GM12891 (cell line): Measurements from ENCODE around the gene POLR2E.

Experiments
- DNase-seq: peaks from one replicate; pipeline ENCODE4 v3.0.0; 2011; ENCODE audit warnings: low spot score; ENCODE audit not compliant: insufficient read length
- FAIRE-seq: peaks from 2 replicates; lab custom pipeline; 2011; peaks lifted over from hg19 to GRCh38; lab: Jason Lieb, UNC
- PAX5 ChIP-seq: IDR thresholded peaks from 2 replicates; pipeline ENCODE4 v1.6.1; 2011; ENCODE audit warnings: low read length, moderate library complexity, mild to moderate bottlenecking; ENCODE audit not compliant: insufficient read depth, severe bottlenecking
- POLR2A ChIP-seq: IDR thresholded peaks from 2 replicates; pipeline ENCODE4 v1.6.1; 2011; ENCODE audit warnings: low read depth, low read length, control low read depth
- POLR2AphosphoS5 ChIP-seq: IDR thresholded peaks from 2 replicates; pipeline ENCODE4 v1.6.1; 2011; ENCODE audit warnings: low read depth, low read length, control low read depth
- POU2F2 ChIP-seq: IDR thresholded peaks from 2 replicates; pipeline ENCODE4 v1.6.1; 2011; ENCODE audit warnings: low read depth, mild to moderate bottlenecking, control low read depth, low read length, moderate library complexity
- SPI1 ChIP-seq: IDR thresholded peaks from 2 replicates; pipeline ENCODE4 v1.6.1; 2011; ENCODE audit warnings: low read depth, low read length, control low read depth
- TAF1 ChIP-seq: IDR thresholded peaks from 2 replicates; pipeline ENCODE4 v1.6.1; 2011; ENCODE audit warnings: low read depth, low read length, control low read depth

Gene POLR2E

DNA sequence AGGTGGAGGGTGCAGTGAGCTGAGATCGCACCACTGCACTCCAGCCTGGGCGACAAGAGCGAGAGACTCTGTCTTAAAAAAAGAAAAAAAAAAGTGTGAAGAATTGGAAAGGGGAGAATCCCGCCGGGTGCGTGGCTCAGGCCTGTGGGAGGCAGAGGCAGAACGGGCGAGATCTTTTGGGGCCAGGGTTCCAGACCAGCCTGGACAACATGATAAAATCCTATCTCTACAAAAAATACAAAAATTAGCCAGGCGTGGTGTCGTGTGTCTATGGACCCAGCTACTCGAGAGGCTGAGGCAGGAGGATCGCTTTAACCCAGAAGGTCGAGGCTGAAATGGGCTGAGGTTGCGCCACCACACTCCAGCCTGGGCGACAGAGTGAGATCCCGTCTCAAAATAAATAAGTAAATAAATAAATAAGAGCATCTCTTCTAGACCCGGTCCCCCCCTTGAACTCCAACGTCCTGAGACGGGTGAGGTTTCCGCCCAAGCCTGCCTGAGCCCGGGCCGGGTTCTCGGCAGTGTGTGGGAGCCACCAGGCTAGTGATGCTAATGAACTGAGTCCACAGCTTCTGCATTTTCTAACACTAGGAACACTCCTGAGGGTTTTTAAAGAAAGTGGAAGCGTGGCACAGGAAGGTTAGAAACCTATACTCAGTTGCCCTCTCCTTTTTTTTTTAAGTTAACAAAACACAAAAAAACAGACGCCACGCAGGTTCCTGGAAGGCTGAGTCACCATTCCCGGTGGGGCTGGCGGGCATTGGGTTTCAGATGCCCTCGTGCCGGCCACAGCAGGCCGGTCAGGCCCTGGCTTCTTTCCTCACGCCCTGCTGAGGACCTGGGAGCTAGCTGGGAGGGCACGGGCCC, 30.7 kb upstream of the POLR2E start:
- TF ChIP-seq SPI1, result no peak
- no peak for TF ChIP-seq POLR2AphosphoS5
- TF ChIP-seq POU2F2, result no peak
- no peak for TF ChIP-seq TAF1
- no peak for TF ChIP-seq PAX5
- TF ChIP-seq POLR2A, result no peak
- FAIRE-seq (no peak), DNase-seq (no peak)

- FAIRE-seq (no peak), DNase-seq (no peak)
- TF ChIP-seq POLR2AphosphoS5, result no peak
- TF ChIP-seq SPI1, result no peak
- TF ChIP-seq TAF1, result no peak
- no peak for TF ChIP-seq POU2F2
- TF ChIP-seq POLR2A, result no peak
- no peak for TF ChIP-seq PAX5
Observed at GRCh38 chr19:1123885-1124677, 28.9 kb upstream of the POLR2E start.

DNA sequence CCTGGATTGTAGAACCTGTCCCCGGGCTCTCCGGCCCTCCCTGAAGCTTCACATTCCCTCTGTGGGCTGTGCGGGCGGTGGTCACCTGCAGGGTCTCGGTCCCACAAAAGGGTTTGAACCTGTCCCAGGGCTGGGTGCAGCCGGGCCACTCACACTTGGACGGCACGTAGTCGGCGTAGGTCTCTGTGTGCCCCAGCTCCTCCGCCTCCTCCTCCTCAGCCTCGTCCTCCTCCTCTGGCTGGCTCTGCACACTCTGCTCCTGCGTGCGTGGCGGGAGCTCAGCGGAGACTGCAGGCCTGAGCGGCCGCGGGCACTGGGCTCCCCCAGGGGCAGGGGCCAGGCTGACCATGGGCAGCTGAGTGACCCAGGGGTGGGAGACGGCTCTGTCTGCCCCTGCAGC, 28.2 kb upstream of the POLR2E start:
- DNase-seq, result no peak
- FAIRE-seq, result no peak
- TF ChIP-seq SPI1 (no peak), POLR2A (no peak), TAF1 (no peak), PAX5 (no peak), POU2F2 (no peak), POLR2AphosphoS5 (no peak)

GRCh38 chr19:1122972-1123363, 27.8 kb upstream of the POLR2E start:
- peak; percentile 94 for FAIRE-seq
- peak; percentile 98 for DNase-seq
- TF ChIP-seq POLR2AphosphoS5, result no peak
- peak; percentile 59; the same call in 1 of the 2 replicates for TF ChIP-seq POU2F2
- no peak for TF ChIP-seq SPI1
- TF ChIP-seq PAX5, result no peak
- no peak for TF ChIP-seq POLR2A
- TF ChIP-seq TAF1, result no peak

DNA sequence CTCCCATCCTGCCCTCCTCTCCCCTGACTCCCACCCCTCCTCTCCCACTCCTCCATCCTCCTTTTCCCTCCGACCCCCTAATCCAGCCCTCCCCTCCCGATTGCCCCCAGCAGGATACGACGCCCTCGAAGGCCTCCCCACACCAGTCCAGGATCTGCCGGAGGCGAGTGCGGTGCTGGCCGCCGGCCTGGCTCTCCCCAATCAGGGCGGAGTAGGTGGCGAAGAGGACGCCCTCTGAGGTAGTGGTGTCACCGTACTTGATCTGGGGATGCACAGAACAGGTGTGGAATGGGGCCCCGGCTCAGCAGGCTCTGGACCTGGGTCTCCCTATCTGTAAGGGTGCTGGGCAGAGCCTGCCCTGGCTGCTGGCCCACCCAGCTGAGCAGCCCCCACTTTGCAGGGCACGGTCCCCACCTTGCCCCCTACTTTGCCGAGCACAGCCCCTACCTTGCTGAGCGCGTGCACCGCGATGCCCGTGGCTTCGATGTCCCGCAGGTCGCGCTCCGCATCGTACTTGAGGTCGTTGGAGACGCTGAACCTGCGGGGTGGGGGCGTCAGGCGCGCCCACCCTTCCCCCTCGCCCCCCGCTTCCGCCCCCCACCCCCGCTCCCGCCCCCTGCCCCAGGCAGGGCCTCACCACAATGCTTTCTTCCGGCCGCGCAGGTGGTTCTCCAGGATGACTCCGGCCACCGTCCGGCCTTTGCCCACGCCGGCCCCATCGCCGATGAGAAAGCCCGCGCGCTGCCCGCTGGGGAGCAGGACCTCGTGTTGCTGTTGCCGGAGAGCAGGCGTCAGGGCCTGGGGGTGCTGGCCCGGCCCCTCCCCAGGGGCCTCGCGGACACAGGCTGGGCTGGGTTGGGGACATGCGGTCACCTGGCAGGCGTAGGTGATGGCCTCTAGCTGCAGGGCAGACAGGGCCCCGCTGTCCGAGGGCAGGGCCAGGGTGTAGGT, 27.1 kb upstream of the POLR2E start:
- DNase-seq, result no peak
- no peak for TF ChIP-seq POLR2A
- TF ChIP-seq SPI1, result no peak
- TF ChIP-seq POLR2AphosphoS5, result no peak
- no peak for TF ChIP-seq POU2F2
- TF ChIP-seq PAX5, result no peak
- TF ChIP-seq TAF1, result no peak
- no peak for FAIRE-seq

GRCh38 chr19:1121395-1121794, 26.2 kb upstream of the POLR2E start:
- FAIRE-seq (no peak), DNase-seq (no peak)
- TF ChIP-seq POLR2A, result no peak
- no peak for TF ChIP-seq TAF1
- no peak for TF ChIP-seq SPI1
- TF ChIP-seq POU2F2, result no peak
- no peak for TF ChIP-seq POLR2AphosphoS5
- TF ChIP-seq PAX5, result no peak

DNA sequence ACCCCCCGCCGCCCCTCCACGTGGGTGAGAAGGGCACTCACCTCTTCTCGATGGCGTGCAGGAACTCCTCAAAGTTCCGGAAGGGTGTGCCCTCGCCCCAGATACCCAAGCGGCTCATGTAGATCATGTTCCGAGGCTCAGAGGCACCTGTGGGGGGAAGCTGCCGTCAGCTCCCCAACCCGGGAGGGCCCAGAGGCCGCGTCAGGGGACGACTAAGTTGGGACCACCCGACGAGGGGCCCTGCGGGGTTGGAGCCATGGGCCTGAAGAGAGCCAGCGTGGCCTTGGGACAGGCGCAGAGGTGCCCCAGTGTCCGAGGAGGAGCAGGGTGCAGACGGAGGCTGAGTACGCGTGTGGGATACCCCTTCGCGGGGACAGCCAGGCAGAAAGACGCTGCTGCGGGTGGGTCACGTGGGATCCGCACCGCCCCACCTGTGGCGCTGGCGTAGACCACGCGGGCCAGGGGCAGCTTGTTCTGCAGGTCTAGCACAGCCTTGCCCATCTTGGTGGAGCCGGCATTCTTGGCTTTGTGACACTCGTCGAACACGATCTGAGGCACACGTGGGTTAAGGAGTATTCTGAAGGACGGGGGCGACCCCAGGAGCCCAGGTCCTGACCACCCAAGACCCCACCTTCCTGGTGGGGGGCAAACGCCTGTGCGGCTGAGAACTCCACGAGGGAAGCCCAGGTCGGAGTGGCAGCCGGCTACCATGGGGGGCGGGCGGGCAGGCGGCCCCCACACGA, 24.5 kb upstream of the POLR2E start:
- FAIRE-seq (no peak), DNase-seq (no peak)
- TF ChIP-seq TAF1 (no peak), POU2F2 (no peak), SPI1 (no peak)

GRCh38 chr19:1118999-1119398, 23.8 kb upstream of the POLR2E start:
- TF ChIP-seq POLR2A (no peak), POLR2AphosphoS5 (no peak), POU2F2 (no peak), TAF1 (no peak), SPI1 (no peak), PAX5 (no peak)
- DNase-seq (no peak), FAIRE-seq (no peak)
